CD4-positive, alpha-beta T cell (primary cell): ENCODE measurements around the gene TRAPPC2L. TPM values are rescaled to one million over a fixed set of nuclear protein-coding genes. Genes with fewer than 3 reads are reported as not detected.

Experiments
- ATAC-seq: fragments of 200-7000 bp; cut with Tn5 transposase; one replicate; pipeline ENCODE4 v1.10.0; 2022; ENCODE audit warnings: mild to moderate bottlenecking; ENCODE audit not compliant: poor library complexity
- CTCF ChIA-PET: fragments of 350-600 bp; sonication (Branson Sonifier 250); formaldehyde crosslinking; loops from one replicate; lab custom pipeline; 2021; ENCODE audit warnings: antibody characterized with exemption, inconsistent platforms; lab: Charles Lee
- POLR2A ChIA-PET: fragments of 350-600 bp; sonication (Branson Sonifier 250); formaldehyde crosslinking; loops from one replicate; lab custom pipeline; 2021; ENCODE audit warnings: antibody characterized with exemption, inconsistent platforms; lab: Charles Lee
- DNase-seq, 14 experiments: peaks; one replicate each; pipeline ENCODE4 v3.0.0-alpha.2; 2013 to 2020; ENCODE audit warnings: mixed read lengths in 2 of 14
- H3K27ac ChIP-seq, 2 donors: one replicate each; pipeline versions ENCODE4 v1.5.1 to v1.7.0; 2013; ENCODE audit warnings: low read length in 2 of 2, low read depth in 1 of 2, mild to moderate bottlenecking in 1 of 2
- H3K27me3 ChIP-seq, 2 experiments: 1 replicate in 1 of 2; 2 replicates in 1 of 2; pipeline versions ENCODE4 v1.6.1 to v1.7.0; 2013; ENCODE audit warnings: low read length in 2 of 2, control low read depth in 1 of 2, mild to moderate bottlenecking in 1 of 2, moderate library complexity in 1 of 2; ENCODE audit not compliant: insufficient read depth in 2 of 2, control insufficient read depth in 1 of 2
- H3K36me3 ChIP-seq: one replicate; pipeline ENCODE4 v1.6.1; 2013; ENCODE audit warnings: low read length, control low read depth; ENCODE audit not compliant: insufficient read depth
- H3K4me1 ChIP-seq: one replicate; pipeline ENCODE4 v1.6.1; 2013; ENCODE audit warnings: low read length, control low read depth; ENCODE audit not compliant: insufficient read depth
- H3K4me3 ChIP-seq: one replicate; pipeline ENCODE4 v1.5.1; 2013; ENCODE audit warnings: mild to moderate bottlenecking, low read length, moderate library complexity
- H3K9me3 ChIP-seq, 2 experiments: 1 replicate in 1 of 2; 2 replicates in 1 of 2; pipeline versions ENCODE4 v1.6.1 to v1.7.0; 2013; ENCODE audit warnings: low read length in 2 of 2, mild to moderate bottlenecking in 2 of 2, control low read depth in 1 of 2, moderate library complexity in 1 of 2; ENCODE audit not compliant: control insufficient read depth in 1 of 2, insufficient read depth in 1 of 2
- H3K27ac Mint-ChIP-seq: one replicate; pipeline ENCODE4 v1.8.0; 2020; ENCODE audit warnings: mixed read lengths
- H3K27me3 Mint-ChIP-seq: one replicate; pipeline ENCODE4 v1.8.0; 2021; ENCODE audit warnings: mixed read lengths
- H3K36me3 Mint-ChIP-seq: one replicate; pipeline ENCODE4 v1.8.0; 2021; ENCODE audit warnings: low read depth, mixed read lengths
- H3K4me1 Mint-ChIP-seq: one replicate; pipeline ENCODE4 v1.8.0; 2021; ENCODE audit warnings: low read depth, mixed read lengths
- H3K4me3 Mint-ChIP-seq: one replicate; pipeline ENCODE4 v1.8.0; 2020; ENCODE audit warnings: mild to moderate bottlenecking, mixed read lengths
- H3K9me3 Mint-ChIP-seq: one replicate; pipeline ENCODE4 v1.8.0; 2020; ENCODE audit warnings: mixed read lengths
- CTCF ChIP-seq: fragments of 200-600 bp; IDR thresholded peaks from one replicate; pipeline ENCODE4 v1.8.0; 2022; ENCODE audit warnings: antibody characterized with exemption, mild to moderate bottlenecking
- intact Hi-C, 2 experiments: fragments of 100-400 bp; cut with DNase I in 1 of 2; cut with micrococcal nuclease in 1 of 2; formaldehyde crosslinking; loops; one replicate each; pipeline versions ENCODE4 v1.15.1 to v1.9.0; 2023 to 2025; cut with DNase I, micrococcal nuclease
- total RNA-seq, 174 experiments: library from RNA in 2 of 174; stranded (reverse) in 2 of 174; gene quantifications; one replicate each; pipeline ENCODE4 v1.2.3 and lab custom pipeline; 2021 to 2026

The TRAPPC2L gene
- total RNA-seq, 2 experiments from 2014 or later = 48.0 to 48.2 TPM

- Histone ChIP-seq H3K27ac (no peak overlapping the region), H3K36me3 (no peaks in the 10 kb centered on the region), H3K9me3 (peaks cover 0 to 9% of the 10 kb centered on the region in 2 experiments), H3K27me3 (no peaks in the 10 kb centered on the region), H3K4me3 (no peak overlapping the region), H3K4me1 (peaks cover 9% of the 10 kb centered on the region)
- Mint-ChIP-seq H3K9me3 (no peaks in the 10 kb centered on the region), H3K27ac (no peak overlapping the region), H3K36me3 (no peaks in the 10 kb centered on the region), H3K27me3 (no peaks in the 10 kb centered on the region), H3K4me1 (no peaks in the 10 kb centered on the region), H3K4me3 (no peak overlapping the region)
- DNase-seq (no peak), ATAC-seq (no peak)
- intact Hi-C loops = no loop called here
- TF ChIP-seq CTCF = no peak
- ChIA-PET CTCF (no interaction called here), POLR2A (no interaction called here)
These were observed 28.9 kb downstream of the TRAPPC2L start for GRCh38 chr16:88885693-88886280.

- no peak for ATAC-seq
- H3K4me1 ChIP-seq = peaks cover 9% of the 10 kb centered on the region
- Mint-ChIP-seq H3K27ac (no peak overlapping the region), H3K9me3 (no peaks in the 10 kb centered on the region), H3K36me3 (no peaks in the 10 kb centered on the region), H3K4me3 (no peak overlapping the region), H3K4me1 (no peaks in the 10 kb centered on the region), H3K27me3 (no peaks in the 10 kb centered on the region)
- no peaks in the 10 kb centered on the region for H3K27me3 ChIP-seq
- intact Hi-C loops = no loop called here
- no peaks in the 10 kb centered on the region for H3K36me3 ChIP-seq
- no peak for DNase-seq
- H3K4me3 ChIP-seq = no peak overlapping the region
- TF ChIP-seq CTCF = no peak
- CTCF ChIA-PET = no interaction called here
- H3K9me3 ChIP-seq = peaks cover 0 to 9% of the 10 kb centered on the region in 2 experiments
- POLR2A ChIA-PET = no interaction called here
- no peak overlapping the region for H3K27ac ChIP-seq
These were observed 29.5 kb downstream of the TRAPPC2L start for GRCh38 chr16:88886420-88886844.

- DNase-seq (no peak), ATAC-seq (no peak)
- H3K36me3 ChIP-seq = no peaks in the 10 kb centered on the region
- Mint-ChIP-seq H3K36me3 (no peaks in the 10 kb centered on the region), H3K4me3 (no peak overlapping the region), H3K4me1 (no peaks in the 10 kb centered on the region), H3K27ac (no peak overlapping the region), H3K9me3 (no peaks in the 10 kb centered on the region), H3K27me3 (no peaks in the 10 kb centered on the region)
- TF ChIP-seq CTCF = no peak
- H3K27ac ChIP-seq = no peak overlapping the region
- intact Hi-C loops = no loop called here
- no peak overlapping the region for H3K4me3 ChIP-seq
- CTCF ChIA-PET = no interaction called here
- POLR2A ChIA-PET = no interaction called here
- peaks cover 6% of the 10 kb centered on the region for H3K4me1 ChIP-seq
- H3K27me3 ChIP-seq = no peaks in the 10 kb centered on the region
- H3K9me3 ChIP-seq = peaks cover 0 to 9% of the 10 kb centered on the region in 2 experiments
These were observed 30.1 kb downstream of the TRAPPC2L start for GRCh38 chr16:88886845-88887521.
